Daoy (cell line): ENCODE results near the gene BYSL. TPM values are rescaled to one million over a fixed set of nuclear protein-coding genes. Genes with fewer than 3 reads are reported as not detected.
"Not testable (repeated sequence)": the region's sequence is repeated elsewhere in the genome, so short reads cannot be mapped to it uniquely, and the experiment has no call there.

Experiments
- DNase-seq: peaks from one replicate; pipeline ENCODE4 v3.0.0-alpha.2; 2015; ENCODE audit warnings: low read depth
- total RNA-seq: library from RNA; depleted of rRNA; stranded (reverse); fragments of >200 nt; shearing (Covaris generic); gene quantifications from 2 replicates; pipeline ENCODE4 v1.2.3, GENCODE V29; 2014

The BYSL gene
- total RNA-seq, 1 experiment from 2014 or later: 35.4 TPM

DNA sequence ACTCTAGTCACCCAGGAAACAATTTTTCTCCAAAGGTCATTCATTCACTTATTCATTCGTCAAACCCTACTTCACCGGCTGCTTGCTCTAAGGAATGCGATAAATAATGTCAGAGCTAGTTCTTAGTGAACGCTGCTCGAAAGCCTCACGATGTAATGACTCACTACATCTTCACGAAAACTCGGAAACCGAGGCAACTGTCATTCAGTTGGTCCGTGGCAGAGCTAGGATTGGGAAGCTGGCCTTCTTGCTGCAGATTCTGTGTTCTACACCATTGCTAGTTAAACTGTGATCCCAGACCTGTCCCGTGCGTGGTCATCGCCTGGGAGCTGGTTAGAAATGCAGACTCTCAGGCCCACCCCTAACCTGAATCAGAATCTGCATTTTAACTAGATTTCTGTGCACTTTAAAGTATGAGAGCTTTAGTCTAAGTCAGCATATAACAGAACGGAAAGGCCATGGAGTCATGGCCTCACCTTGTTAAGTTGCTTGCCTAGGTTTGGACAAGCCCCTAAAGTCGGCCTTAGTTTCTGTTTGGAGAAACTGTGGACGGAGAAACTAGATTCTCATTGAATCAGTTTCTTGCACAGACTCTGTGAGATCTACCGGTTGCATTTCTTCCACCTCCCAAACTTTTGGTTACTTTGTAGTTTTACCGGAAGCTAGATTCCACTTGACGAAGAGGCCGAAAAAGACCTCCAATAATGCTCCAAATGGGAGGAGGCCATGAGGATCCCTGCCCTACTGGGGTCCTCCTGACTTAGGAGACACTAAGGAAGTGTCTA, 21.0 kb downstream of the BYSL start:
- DNase-seq: no peak

DNA sequence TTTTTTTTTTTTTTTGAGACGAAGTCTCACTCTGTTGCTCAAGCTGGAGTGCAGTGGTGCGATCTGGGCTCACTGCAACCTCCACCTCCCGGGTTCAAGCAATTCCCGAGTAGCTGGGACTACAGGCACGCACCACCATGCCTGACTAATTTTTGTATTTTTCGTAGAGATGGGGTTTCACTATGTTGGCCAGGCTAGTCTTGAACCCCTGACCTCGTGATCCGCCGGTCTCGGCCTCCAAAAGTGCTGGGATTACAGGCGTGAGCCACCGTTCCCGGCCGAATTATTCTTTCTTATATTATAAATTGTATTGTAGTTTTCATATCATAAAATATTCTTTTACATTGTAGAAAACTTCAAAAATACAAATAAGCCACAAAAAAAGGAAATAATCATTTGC, 21.6 kb downstream of the BYSL start:
- not testable (repeated sequence) for DNase-seq

DNA sequence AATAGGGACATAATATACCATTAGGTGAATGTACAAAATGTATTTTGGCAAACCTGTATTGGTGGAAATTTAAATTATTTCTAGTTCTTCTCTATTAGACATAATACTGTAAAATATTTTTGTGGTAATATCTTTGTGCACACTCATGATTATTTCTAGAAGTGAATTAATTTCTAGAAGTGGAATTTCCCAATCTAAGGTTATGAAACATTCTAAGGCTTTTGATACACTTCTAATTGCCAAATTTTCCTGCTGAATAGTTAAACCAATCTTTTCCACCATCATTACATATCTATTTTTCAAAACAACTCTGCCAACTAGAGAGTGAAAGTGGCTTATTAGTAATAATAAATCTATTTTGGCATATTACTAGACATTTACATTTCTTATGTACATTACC, 22.2 kb downstream of the BYSL start:
- no peak for DNase-seq

DNA sequence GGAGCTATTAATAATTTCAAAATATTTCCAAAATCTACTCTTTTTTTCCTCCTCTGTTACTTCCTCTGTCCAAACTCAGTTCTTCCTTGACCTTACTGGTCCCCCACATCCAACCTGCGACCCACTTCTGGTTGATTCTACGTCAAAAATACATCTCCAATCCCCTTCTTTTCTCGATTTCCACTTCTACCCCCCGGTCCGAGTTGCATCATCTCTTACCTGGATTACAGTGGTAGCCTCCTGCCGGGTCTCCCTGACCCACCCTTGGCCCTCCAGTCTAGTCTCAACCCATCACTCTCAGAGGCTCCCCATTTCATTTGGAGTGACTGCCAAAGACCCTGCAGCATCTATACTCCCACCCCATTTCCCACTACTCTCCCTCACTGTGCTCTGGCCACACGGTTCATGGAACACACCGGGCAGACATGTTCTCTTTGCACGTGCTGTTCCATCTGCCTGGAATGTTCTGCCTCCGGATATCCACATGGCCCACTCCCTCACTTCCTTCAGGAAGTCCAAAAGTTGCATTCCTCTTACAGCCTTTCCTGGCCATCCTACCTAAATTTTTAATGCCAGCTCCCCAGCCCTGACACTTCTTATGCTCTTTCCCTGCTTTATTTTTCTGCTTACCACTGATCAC, 26.4 kb downstream of the BYSL start:
- DNase-seq: no peak

- no peak for DNase-seq
These were observed 33.4 kb downstream of the BYSL start for GRCh38 chr6:41954668-41955067.

GRCh38 chr6:41955412-41955811, 34.1 kb downstream of the BYSL start:
- DNase-seq: no peak

DNA sequence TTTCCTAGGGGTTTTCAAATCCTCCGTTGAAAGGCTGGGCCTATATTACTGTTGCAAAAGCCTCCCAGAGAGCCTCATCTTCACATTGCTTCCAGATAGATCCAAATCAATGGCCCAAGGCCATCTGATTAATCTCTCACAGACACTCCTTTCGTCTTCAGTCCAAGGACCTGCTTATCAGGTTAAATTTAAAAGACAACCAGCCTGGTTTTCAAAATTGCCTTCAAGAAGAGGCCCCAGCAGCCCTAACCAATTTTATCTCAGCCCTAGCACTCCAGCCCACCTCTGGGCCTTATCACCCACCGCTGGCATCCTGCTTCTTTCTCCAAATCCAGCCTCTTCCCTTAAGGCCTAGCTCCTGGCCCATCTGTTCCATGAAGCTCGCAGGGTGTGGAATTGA, 35.8 kb downstream of the BYSL start:
- no peak for DNase-seq

GRCh38 chr6:41958022-41958856, 36.9 kb downstream of the BYSL start:
- DNase-seq: no peak

DNA sequence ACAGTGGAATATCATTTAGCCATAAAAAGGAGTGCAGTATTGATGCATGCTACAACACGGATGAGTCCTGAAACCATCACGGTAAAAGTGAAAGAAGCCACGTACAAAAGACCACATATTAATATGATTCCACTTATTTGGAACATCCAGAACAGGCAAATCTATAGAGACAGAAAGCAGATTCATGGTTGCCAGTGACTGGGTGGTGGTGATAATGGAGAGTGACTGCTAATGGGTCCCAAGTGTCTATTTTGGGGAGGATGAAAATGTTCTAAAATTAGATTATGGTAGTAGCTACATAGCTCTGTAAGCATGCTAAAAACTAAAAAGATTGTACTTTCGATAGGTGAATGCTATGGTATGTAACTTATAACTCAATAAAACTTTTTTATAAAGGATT, 38.7 kb downstream of the BYSL start:
- DNase-seq: no peak

DNA sequence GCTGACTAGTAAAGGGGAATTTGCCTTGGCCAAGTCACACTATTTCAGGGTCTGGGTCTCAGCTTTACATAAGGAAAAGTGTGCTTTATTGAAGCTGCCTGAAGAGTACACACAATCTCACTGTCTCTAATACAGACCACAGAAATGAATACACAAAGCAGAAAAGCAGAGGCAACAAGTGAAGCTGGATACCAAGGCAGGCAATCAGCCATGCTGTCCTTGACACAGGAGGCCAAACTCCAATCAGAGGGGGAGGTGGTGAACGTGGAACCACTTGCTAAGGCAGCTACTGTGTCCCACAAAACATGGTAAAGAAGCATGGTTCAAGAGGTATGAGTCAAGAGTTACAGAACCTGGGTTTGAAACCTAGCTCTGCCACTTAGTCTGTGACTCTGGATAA, 42.1 kb downstream of the BYSL start:
- DNase-seq: no peak

DNA sequence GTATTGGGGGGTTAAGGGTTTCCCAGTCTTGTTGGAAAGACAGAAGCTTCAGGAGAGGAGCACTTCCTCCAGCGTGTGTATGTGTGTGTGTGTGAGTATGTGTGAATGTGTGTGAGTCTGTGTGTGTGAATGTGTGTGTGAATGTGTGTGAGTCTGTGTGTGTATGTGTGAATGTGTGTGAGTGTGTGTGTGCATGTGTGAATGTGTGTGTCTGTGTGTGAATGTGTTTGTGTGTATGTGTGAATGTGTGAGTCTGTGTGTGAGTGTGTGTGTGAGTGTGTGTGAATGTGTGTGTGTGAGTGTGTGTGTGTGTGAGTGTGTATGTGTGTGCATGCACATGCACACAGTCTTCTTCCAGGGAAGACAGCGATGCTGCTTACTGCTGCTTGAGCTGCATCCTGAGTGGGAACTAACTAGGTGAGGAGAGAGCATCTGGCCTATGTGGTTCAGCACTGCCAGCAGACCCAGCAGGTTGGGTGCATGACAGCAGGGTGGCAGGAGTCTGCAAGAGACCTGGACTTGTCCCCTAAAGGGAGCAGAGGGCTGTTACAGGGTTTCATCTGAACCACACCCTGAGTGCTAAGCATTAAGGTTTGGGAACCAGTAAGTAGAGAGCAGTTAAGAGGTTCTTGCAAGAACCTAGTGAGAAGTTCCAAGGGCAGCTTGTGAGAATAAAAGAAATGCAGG, 43.0 kb downstream of the BYSL start:
- no peak for DNase-seq

DNA sequence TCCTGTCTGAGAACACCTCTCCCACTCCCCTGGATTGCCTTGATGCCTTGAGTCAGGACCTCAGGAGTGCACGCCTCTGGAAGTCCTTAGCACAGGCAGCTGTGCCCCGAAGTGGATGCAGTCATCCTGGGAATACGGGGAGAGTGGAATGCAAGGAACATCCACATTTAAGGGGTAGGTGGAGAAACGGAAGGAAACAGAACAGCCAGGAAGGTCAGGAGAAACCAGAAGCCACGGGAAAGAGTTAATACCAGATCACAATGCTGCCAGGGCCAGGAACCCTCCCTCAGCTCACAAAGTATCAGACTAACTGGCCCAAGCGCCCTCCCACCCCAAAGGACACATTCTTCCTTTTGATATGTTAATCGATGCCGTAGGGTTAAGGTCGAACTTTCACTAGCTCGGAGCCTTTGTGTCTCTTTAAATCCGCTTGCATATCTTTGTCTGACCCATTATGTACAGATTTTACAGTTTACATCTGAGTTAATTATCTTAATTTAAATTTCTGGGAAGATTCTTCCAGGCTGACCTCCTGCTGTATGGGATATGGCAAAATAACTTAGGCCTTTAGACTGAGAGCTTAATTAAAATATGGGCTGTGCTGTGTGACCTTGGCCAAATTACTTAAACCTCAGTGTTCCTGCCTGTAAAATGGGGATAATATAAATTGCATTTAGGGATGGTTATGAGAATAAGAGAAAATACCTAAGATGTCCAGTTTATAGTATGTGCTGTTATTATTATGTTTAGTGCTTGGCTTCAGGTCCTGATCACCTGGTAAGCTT, 44.3 kb downstream of the BYSL start:
- DNase-seq: peak; percentile 25

GRCh38 chr6:41966214-41966920, 45.1 kb downstream of the BYSL start:
- peak; percentile 35 for DNase-seq

GRCh38 chr6:41966961-41967311, 45.6 kb downstream of the BYSL start:
- peak; percentile 90 for DNase-seq

GRCh38 chr6:41967312-41968287, 46.3 kb downstream of the BYSL start:
- DNase-seq: no peak

GRCh38 chr6:41970436-41970846, 49.1 kb downstream of the BYSL start:
- DNase-seq: no peak

- no peak for DNase-seq
These were observed 51.5 kb downstream of the BYSL start for GRCh38 chr6:41972826-41973225.

- no peak for DNase-seq
These were observed 53.1 kb downstream of the BYSL start for GRCh38 chr6:41974281-41974825.

DNA sequence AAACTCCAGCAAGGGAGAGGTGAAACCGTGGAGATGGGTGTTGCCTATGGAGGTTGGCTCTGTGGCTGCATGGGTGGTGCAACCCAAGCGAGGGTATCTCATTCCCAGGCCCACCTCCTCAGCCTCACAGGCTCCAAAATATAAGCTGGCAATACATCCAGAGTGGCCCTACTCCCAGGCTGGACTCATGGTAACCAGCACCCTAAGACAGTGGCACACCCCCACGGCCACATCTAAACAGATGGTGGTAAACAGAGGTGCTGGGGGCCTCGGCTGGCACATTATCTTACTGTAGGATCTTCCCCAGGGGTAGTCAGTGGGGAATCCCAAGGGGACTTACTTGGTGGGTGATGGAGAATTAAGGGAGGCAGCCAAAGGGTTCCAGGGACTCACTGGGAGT, 54.0 kb downstream of the BYSL start:
- no peak for DNase-seq
